A549 (cell line): ENCODE results near the gene CHN1.

Experiments used
- CBX2 ChIP-seq: fragments of 200-600 bp; sonication (generic); IDR thresholded peaks from 2 replicates; pipeline ENCODE4 v1.6.1; 2016; ENCODE audit warnings: low read depth, mild to moderate bottlenecking, borderline replicate concordance
- CEBPB ChIP-seq, 2 experiments: fragments of >200 bp in 1 of 2; sonication (Bioruptor Twin) in 1 of 2; formaldehyde crosslinking in 1 of 2; IDR thresholded peaks; 2 replicates each; pipeline ENCODE4 v1.6.1; 2012 to 2016
- CTCF ChIP-seq: fragments of >200 bp; sonication (Bioruptor Twin); formaldehyde crosslinking; IDR thresholded peaks from 3 replicates; pipeline ENCODE4 v1.5.1; 2016
- EP300 ChIP-seq, 2 experiments: fragments of >200 bp; sonication (Bioruptor Twin); formaldehyde crosslinking; IDR thresholded peaks; 2 replicates in 1 of 2; 3 replicates in 1 of 2; pipeline ENCODE4 v1.6.1; 2016 to 2017
- HOXA7 ChIP-seq: fragments of 250-450 bp; sonication (Bioruptor Pico); IDR thresholded peaks from 2 replicates; pipeline ENCODE4 v1.5.0; 2020; ENCODE audit warnings: mild to moderate bottlenecking, moderate library complexity
- MAX ChIP-seq: IDR thresholded peaks from 2 replicates; pipeline ENCODE4 v1.6.1; 2012
- POLR2A ChIP-seq: IDR thresholded peaks from 2 replicates; pipeline ENCODE4 v1.6.1; 2012; ENCODE audit warnings: mild to moderate bottlenecking, low read length
- RAD21 ChIP-seq, 2 experiments: fragments of >200 bp in 1 of 2; sonication (Bioruptor Twin) in 1 of 2; formaldehyde crosslinking in 1 of 2; IDR thresholded peaks in 1 of 2; conservative IDR thresholded peaks in 1 of 2; 2 replicates in 1 of 2; 3 replicates in 1 of 2; pipeline ENCODE4 v1.6.1; 2012 to 2018; ENCODE audit warnings: inconsistent platforms in 1 of 2

DNA sequence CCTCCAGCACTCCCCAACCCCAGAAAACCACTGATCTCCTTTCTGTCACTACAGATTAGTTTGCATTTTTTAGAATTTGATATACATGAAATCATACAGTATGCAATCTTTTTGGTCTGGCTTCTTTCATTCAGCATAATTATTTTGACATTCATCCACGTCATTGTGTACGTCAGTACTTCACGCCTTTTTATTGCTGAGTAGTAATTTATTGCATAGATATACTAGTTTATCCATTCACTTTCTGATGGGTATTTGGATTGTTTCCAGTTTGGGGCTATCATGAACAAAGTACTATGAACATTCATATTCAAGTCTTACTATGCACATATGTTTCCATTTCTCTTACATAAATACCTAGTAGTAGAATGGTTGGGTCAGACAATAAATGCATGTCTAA, 20.1 kb upstream of the CHN1 start:
- no peak for TF ChIP-seq MAX
- no peak for TF ChIP-seq HOXA7 (CRISPR knock-in tag)
- no peak for TF ChIP-seq CTCF
- no peak for TF ChIP-seq RAD21 (conservative IDR thresholded peaks at IDR 0.05 in 1 of 2, IDR thresholded peaks at IDR 0.05 in 1 of 2)
- TF ChIP-seq EP300 (IDR thresholded peaks at IDR 0.05), result no peak
- no peak for TF ChIP-seq POLR2A
- no peak for TF ChIP-seq CEBPB (IDR thresholded peaks at IDR 0.05)
- no peak for TF ChIP-seq CBX2
